ENCODE results near the gene WRAP73.

Gene WRAP73

GRCh38 chr1:3598051-3598491 lies 51.8 kb downstream of the WRAP73 start:
- H2AK5ac ChIP-seq (ENCODE audit: low read length, severe bottlenecking): no peak overlapping the region
- H3K79me1 ChIP-seq (replicated peaks; ENCODE audit: low read length, poor library complexity, severe bottlenecking): no peaks in the 10 kb centered on the region
- no peak overlapping the region for H3K4me3 ChIP-seq (ENCODE audit: insufficient read depth in 1 of 2, low read depth in 1 of 2, low read length in 2 of 2)
- no peak overlapping the region for H3K4ac ChIP-seq (ENCODE audit: low read depth in 1 of 2, low read length in 2 of 2)
- H2AFZ ChIP-seq (ENCODE audit: low read depth, low read length): no peak overlapping the region
- no peak overlapping the region for H3K4me2 ChIP-seq (ENCODE audit: low read length, poor library complexity, severe bottlenecking)
- no peak overlapping the region for H3K9ac ChIP-seq (ENCODE audit: low read length)
- no peak overlapping the region for H4K91ac ChIP-seq (ENCODE audit: low read length)
- no peak overlapping the region for H4K8ac ChIP-seq (ENCODE audit: low read length)
- no peak overlapping the region for H2BK15ac ChIP-seq (ENCODE audit: low read depth, poor library complexity, severe bottlenecking)
- H3K18ac ChIP-seq (ENCODE audit: low read depth in 1 of 2, low read length in 2 of 2): no peak overlapping the region
- no peak for DNase-seq
- no peak overlapping the region for H2BK12ac ChIP-seq (ENCODE audit: low read length in 2 of 2)
- no peak overlapping the region for H3K27ac ChIP-seq (ENCODE audit: low read length, poor library complexity, severe bottlenecking)
- peaks cover 52 to 70% of the 10 kb centered on the region in 2 experiments for H3K27me3 ChIP-seq (ENCODE audit: control insufficient read depth in 1 of 2, insufficient read depth in 1 of 2, low read length in 2 of 2)
- H3K23ac ChIP-seq (ENCODE audit: low read length in 2 of 2): no peak overlapping the region
- no peak overlapping the region for H2BK5ac ChIP-seq (ENCODE audit: low read depth, low read length, poor library complexity, severe bottlenecking)
- 75% methylated on average over 26 of the region's 26 CpGs for whole genome bisulfite sequencing
- no peaks in the 10 kb centered on the region for H3K4me1 ChIP-seq (ENCODE audit: control insufficient read depth, insufficient read depth, low read depth, low read length)
- H2BK120ac ChIP-seq (ENCODE audit: low read depth, low read length): no peak overlapping the region
- no peak overlapping the region for H3K14ac ChIP-seq (ENCODE audit: low read length in 2 of 2)
- no peaks in the 10 kb centered on the region for H3K36me3 ChIP-seq (ENCODE audit: control insufficient read depth in 1 of 2, insufficient read depth in 2 of 2, low read depth in 1 of 2, low read length in 2 of 2)
- H3K9me3 ChIP-seq (ENCODE audit: control insufficient read depth, low read length): no peaks in the 10 kb centered on the region

- DNase-seq: no peak
Observed at GRCh38 chr1:3597599-3597964, 52.3 kb downstream of the WRAP73 start.

GRCh38 chr1:3596663-3597598 lies 53.0 kb downstream of the WRAP73 start:
- H3K79me1 ChIP-seq (replicated peaks; ENCODE audit: low read length, poor library complexity, severe bottlenecking): no peaks in the 10 kb centered on the region
- H2BK12ac ChIP-seq (ENCODE audit: low read length in 2 of 2): no peak overlapping the region
- no peak overlapping the region for H3K9ac ChIP-seq (ENCODE audit: low read length)
- 87% methylated on average over 25 of the region's 29 CpGs for WGBS
- peaks cover 52 to 81% of the 10 kb centered on the region in 2 experiments for H3K27me3 ChIP-seq (ENCODE audit: control insufficient read depth in 1 of 2, insufficient read depth in 1 of 2, low read length in 2 of 2)
- no peak overlapping the region for H2BK120ac ChIP-seq (ENCODE audit: low read depth, low read length)
- no peaks in the 10 kb centered on the region for H3K9me3 ChIP-seq (ENCODE audit: control insufficient read depth, low read length)
- no peak overlapping the region for H3K27ac ChIP-seq (ENCODE audit: low read length, poor library complexity, severe bottlenecking)
- no peak for DNase-seq
- H3K4me2 ChIP-seq (ENCODE audit: low read length, poor library complexity, severe bottlenecking): no peak overlapping the region
- H2BK5ac ChIP-seq (ENCODE audit: low read depth, low read length, poor library complexity, severe bottlenecking): no peak overlapping the region
- no peak overlapping the region for H2AK5ac ChIP-seq (ENCODE audit: low read length, severe bottlenecking)
- H3K4me1 ChIP-seq (ENCODE audit: control insufficient read depth, insufficient read depth, low read depth, low read length): no peaks in the 10 kb centered on the region
- no peak overlapping the region for H3K18ac ChIP-seq (ENCODE audit: low read depth in 1 of 2, low read length in 2 of 2)
- H2AFZ ChIP-seq (ENCODE audit: low read depth, low read length): no peak overlapping the region
- no peaks in the 10 kb centered on the region for H3K36me3 ChIP-seq (ENCODE audit: control insufficient read depth in 1 of 2, insufficient read depth in 2 of 2, low read depth in 1 of 2, low read length in 2 of 2)
- no peak overlapping the region for H3K4me3 ChIP-seq (ENCODE audit: insufficient read depth in 1 of 2, low read depth in 1 of 2, low read length in 2 of 2)
- H3K14ac ChIP-seq (ENCODE audit: low read length in 2 of 2): no peak overlapping the region
- no peak overlapping the region for H3K23ac ChIP-seq (ENCODE audit: low read length in 2 of 2)
- H4K91ac ChIP-seq (ENCODE audit: low read length): no peak overlapping the region
- no peak overlapping the region for H2BK15ac ChIP-seq (ENCODE audit: low read depth, poor library complexity, severe bottlenecking)
- no peak overlapping the region for H3K4ac ChIP-seq (ENCODE audit: low read depth in 1 of 2, low read length in 2 of 2)
- H4K8ac ChIP-seq (ENCODE audit: low read length): no peak overlapping the region

More at GRCh38 chr1:3597599-3597964, 52.3 kb downstream of the WRAP73 start:
- H3K4me2 ChIP-seq (ENCODE audit: low read length, poor library complexity, severe bottlenecking): no peak overlapping the region
- no peak overlapping the region for H3K23ac ChIP-seq (ENCODE audit: low read length in 2 of 2)
- H3K4ac ChIP-seq (ENCODE audit: low read depth in 1 of 2, low read length in 2 of 2): no peak overlapping the region
- no peak overlapping the region for H4K91ac ChIP-seq (ENCODE audit: low read length)
- no peaks in the 10 kb centered on the region for H3K79me1 ChIP-seq (replicated peaks; ENCODE audit: low read length, poor library complexity, severe bottlenecking)
- no peak overlapping the region for H2BK15ac ChIP-seq (ENCODE audit: low read depth, poor library complexity, severe bottlenecking)
- H3K36me3 ChIP-seq (ENCODE audit: control insufficient read depth in 1 of 2, insufficient read depth in 2 of 2, low read depth in 1 of 2, low read length in 2 of 2): no peaks in the 10 kb centered on the region
- no peak overlapping the region for H3K4me3 ChIP-seq (ENCODE audit: insufficient read depth in 1 of 2, low read depth in 1 of 2, low read length in 2 of 2)
- 53% methylated on average over 11 of the region's 11 CpGs for WGBS
- peaks cover 52 to 75% of the 10 kb centered on the region in 2 experiments for H3K27me3 ChIP-seq (ENCODE audit: control insufficient read depth in 1 of 2, insufficient read depth in 1 of 2, low read length in 2 of 2)
- H2BK12ac ChIP-seq (ENCODE audit: low read length in 2 of 2): no peak overlapping the region
- H2BK5ac ChIP-seq (ENCODE audit: low read depth, low read length, poor library complexity, severe bottlenecking): no peak overlapping the region
- no peaks in the 10 kb centered on the region for H3K9me3 ChIP-seq (ENCODE audit: control insufficient read depth, low read length)
- H3K9ac ChIP-seq (ENCODE audit: low read length): no peak overlapping the region
- H3K4me1 ChIP-seq (ENCODE audit: control insufficient read depth, insufficient read depth, low read depth, low read length): no peaks in the 10 kb centered on the region
- no peak overlapping the region for H3K18ac ChIP-seq (ENCODE audit: low read depth in 1 of 2, low read length in 2 of 2)
- no peak overlapping the region for H4K8ac ChIP-seq (ENCODE audit: low read length)
- no peak overlapping the region for H2BK120ac ChIP-seq (ENCODE audit: low read depth, low read length)
- H2AFZ ChIP-seq (ENCODE audit: low read depth, low read length): no peak overlapping the region
- H3K14ac ChIP-seq (ENCODE audit: low read length in 2 of 2): no peak overlapping the region
- no peak overlapping the region for H3K27ac ChIP-seq (ENCODE audit: low read length, poor library complexity, severe bottlenecking)
- no peak overlapping the region for H2AK5ac ChIP-seq (ENCODE audit: low read length, severe bottlenecking)

GRCh38 chr1:3595949-3596348 lies 54.0 kb downstream of the WRAP73 start:
- Histone ChIP-seq H3K4me3 (ENCODE audit: insufficient read depth in 1 of 2, low read depth in 1 of 2, low read length in 2 of 2) (no peak overlapping the region), H2BK120ac (ENCODE audit: low read depth, low read length) (no peak overlapping the region), H3K27me3 (ENCODE audit: control insufficient read depth in 1 of 2, insufficient read depth in 1 of 2, low read length in 2 of 2) (peaks cover 47 to 80% of the 10 kb centered on the region in 2 experiments), H3K36me3 (ENCODE audit: control insufficient read depth in 1 of 2, insufficient read depth in 2 of 2, low read depth in 1 of 2, low read length in 2 of 2) (no peaks in the 10 kb centered on the region), H3K79me1 (replicated peaks; ENCODE audit: low read length, poor library complexity, severe bottlenecking) (no peaks in the 10 kb centered on the region), H3K4me2 (ENCODE audit: low read length, poor library complexity, severe bottlenecking) (no peak overlapping the region), H3K23ac (ENCODE audit: low read length in 2 of 2) (no peak overlapping the region), H4K8ac (ENCODE audit: low read length) (no peak overlapping the region), H2AK5ac (ENCODE audit: low read length, severe bottlenecking) (no peak overlapping the region), H3K4ac (ENCODE audit: low read depth in 1 of 2, low read length in 2 of 2) (no peak overlapping the region), H2BK12ac (ENCODE audit: low read length in 2 of 2) (no peak overlapping the region), H3K18ac (ENCODE audit: low read depth in 1 of 2, low read length in 2 of 2) (no peak overlapping the region), H2AFZ (ENCODE audit: low read depth, low read length) (no peak overlapping the region), H3K9ac (ENCODE audit: low read length) (no peak overlapping the region), H4K91ac (ENCODE audit: low read length) (no peak overlapping the region), H3K4me1 (ENCODE audit: control insufficient read depth, insufficient read depth, low read depth, low read length) (no peaks in the 10 kb centered on the region), H3K14ac (ENCODE audit: low read length in 2 of 2) (no peak overlapping the region), H2BK5ac (ENCODE audit: low read depth, low read length, poor library complexity, severe bottlenecking) (no peak overlapping the region), H2BK15ac (ENCODE audit: low read depth, poor library complexity, severe bottlenecking) (no peak overlapping the region), H3K27ac (ENCODE audit: low read length, poor library complexity, severe bottlenecking) (no peak overlapping the region), H3K9me3 (ENCODE audit: control insufficient read depth, low read length) (no peaks in the 10 kb centered on the region)
- 89% methylated on average over 6 of the region's 7 CpGs for WGBS
- DNase-seq: no peak

Data from mesenchymal stem cell (in vitro differentiated cells and primary cell).